GM21723 (cell line): ENCODE measurements around the gene U2AF1L4.
A peak's percentile ranks its signal among the peaks of the same experiment; 100 is the strongest.

Source experiments
- ATAC-seq: cut with Tn5 transposase; IDR thresholded peaks from one replicate; pipeline ENCODE4 v1.9.1; 2021; ENCODE audit warnings: mild to moderate bottlenecking, moderate library complexity; ENCODE audit not compliant: unreplicated experiment

Gene U2AF1L4

GRCh38 chr19:35714601-35715354 is 30.4 kb downstream of the U2AF1L4 start:
- ATAC-seq = no peak

- ATAC-seq = no peak
Measured at GRCh38 chr19:35713904-35714495, 31.2 kb downstream of the U2AF1L4 start.

GRCh38 chr19:35713506-35713850 is 31.7 kb downstream of the U2AF1L4 start:
- ATAC-seq = no peak

- peak; percentile 16 for ATAC-seq
Measured at GRCh38 chr19:35712567-35713505, 32.4 kb downstream of the U2AF1L4 start.

GRCh38 chr19:35710784-35711723 is 34.2 kb downstream of the U2AF1L4 start:
- ATAC-seq = peak; percentile 26

- no peak for ATAC-seq
Measured at GRCh38 chr19:35708391-35708790, 36.8 kb downstream of the U2AF1L4 start.

- ATAC-seq = no peak
Measured at GRCh38 chr19:35704218-35704617, 41.0 kb downstream of the U2AF1L4 start, which contains the start of gene ZBTB32. TSS of gene ZBTB32 (plus strand) at chr19:35704558. CDS start at chr19:35714627, 10,069 bp downstream.

- no peak for ATAC-seq
Measured at GRCh38 chr19:35703343-35703742, 41.9 kb downstream of the U2AF1L4 start.

GRCh38 chr19:35702223-35703012 is 42.8 kb downstream of the U2AF1L4 start:
- ATAC-seq = peak; percentile 91

GRCh38 chr19:35696835-35697234 is 48.4 kb downstream of the U2AF1L4 start:
- no peak for ATAC-seq

- no peak for ATAC-seq
Measured at GRCh38 chr19:35695895-35696422, 49.3 kb downstream of the U2AF1L4 start.

GRCh38 chr19:35693835-35694599 is 51.2 kb downstream of the U2AF1L4 start:
- ATAC-seq = peak; percentile 74

- peak; percentile 23 for ATAC-seq
Measured at GRCh38 chr19:35693422-35693821, 51.8 kb downstream of the U2AF1L4 start.
